Ishikawa (cell line): Measurements from ENCODE around the gene BPIFB1.

Source experiments
- CREB1 ChIP-seq: IDR thresholded peaks from 2 replicates; pipeline ENCODE4 v1.6.1; 2012; ENCODE audit warnings: low read depth
- EP300 ChIP-seq: IDR thresholded peaks from 2 replicates; pipeline ENCODE4 v1.6.1; 2012; ENCODE audit warnings: borderline replicate concordance
- MAX ChIP-seq: IDR thresholded peaks from 2 replicates; pipeline ENCODE4 v1.6.1; 2012
- REST ChIP-seq: IDR thresholded peaks from 2 replicates; pipeline ENCODE4 v1.6.1; 2012; ENCODE audit warnings: low read depth, mild to moderate bottlenecking
- ZBTB7A ChIP-seq: IDR thresholded peaks from 2 replicates; pipeline ENCODE4 v1.6.1; 2012; ENCODE audit warnings: low read depth

- TF ChIP-seq EP300 (no peak), ZBTB7A (no peak), CREB1 (no peak), REST (no peak), MAX (no peak)
Observed at GRCh38 chr20:33259371-33259770, 23.6 kb upstream of the BPIFB1 start.
